A204.1 (cell line): Measurements from ENCODE around the gene ETV3.

Experiments
- FAIRE-seq: peaks from 2 replicates; lab custom pipeline; 2012; peaks lifted over from hg19 to GRCh38; lab: Jason Lieb, UNC

Gene ETV3

DNA sequence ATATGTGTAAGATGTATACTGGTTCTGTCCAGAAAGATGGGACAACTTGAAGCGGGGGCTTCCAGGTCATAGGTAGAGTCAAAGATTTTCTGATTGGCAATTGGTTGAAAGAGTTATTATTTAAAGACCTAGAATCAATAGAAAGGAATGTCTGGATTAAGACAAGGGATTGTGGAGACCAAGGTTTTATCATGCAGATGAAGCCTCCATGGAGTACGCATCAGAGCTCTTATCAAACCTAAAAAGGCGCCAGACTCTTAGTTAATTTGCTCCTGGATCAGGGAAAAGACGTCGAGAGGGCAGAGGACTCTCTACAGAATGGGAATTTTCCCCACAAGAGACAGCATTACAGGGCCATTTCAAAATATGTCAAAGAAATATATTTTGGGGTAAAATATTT is 23.7 kb upstream of the ETV3 start:
- FAIRE-seq = no peak

DNA sequence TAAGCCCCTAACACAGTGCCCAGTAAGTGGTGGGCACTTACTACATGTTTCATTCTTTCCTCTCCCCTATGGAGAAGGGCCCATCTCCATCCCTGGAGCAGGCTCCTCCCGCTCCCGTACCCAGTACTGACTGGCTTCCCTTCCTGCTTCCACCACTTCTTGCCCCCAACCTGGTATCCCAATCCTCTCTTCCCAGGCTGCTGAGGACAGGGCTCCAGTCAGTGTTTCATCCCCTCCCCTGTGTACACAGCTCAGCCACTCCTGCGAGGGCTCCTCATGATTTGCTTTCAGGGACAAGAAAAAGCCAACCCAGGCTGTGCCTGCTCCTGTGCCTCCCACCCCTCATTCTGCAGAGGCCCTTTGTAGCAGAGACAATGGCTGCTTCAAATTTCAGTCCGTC is 20.8 kb upstream of the ETV3 start:
- FAIRE-seq = no peak

DNA sequence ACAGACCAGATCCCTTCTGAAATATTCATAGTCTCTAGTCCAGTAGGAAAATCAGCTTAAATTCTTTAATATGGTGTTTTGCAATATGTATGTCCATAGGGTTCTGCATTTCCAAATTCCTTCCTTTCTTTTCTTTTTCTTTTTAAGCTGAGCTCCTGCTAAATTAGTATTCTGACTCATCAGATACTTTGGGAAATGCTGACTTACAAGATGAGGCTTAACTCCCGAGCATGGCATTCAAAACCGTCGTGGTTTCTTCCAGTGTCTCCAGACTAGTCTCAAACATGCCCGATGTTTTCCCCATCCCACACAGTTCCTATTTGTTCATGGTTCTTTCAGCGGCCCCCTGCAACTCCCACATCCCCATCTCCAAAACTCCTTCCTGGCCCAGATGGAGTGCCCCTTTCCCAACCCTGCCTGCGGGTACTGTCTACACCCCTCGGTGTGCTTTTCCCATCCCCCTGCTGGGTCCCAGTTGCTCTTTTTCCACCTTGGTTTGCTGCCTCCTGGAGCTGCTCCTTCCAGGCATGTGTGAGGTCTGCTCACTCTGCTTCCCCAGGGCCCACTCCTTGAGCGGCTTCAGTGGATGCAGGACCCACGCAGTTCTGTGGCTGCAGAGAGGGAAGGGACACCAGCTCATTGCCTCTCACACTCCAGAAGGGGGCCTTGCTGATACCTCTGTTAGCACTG is 19.5 kb upstream of the ETV3 start:
- FAIRE-seq = no peak

DNA sequence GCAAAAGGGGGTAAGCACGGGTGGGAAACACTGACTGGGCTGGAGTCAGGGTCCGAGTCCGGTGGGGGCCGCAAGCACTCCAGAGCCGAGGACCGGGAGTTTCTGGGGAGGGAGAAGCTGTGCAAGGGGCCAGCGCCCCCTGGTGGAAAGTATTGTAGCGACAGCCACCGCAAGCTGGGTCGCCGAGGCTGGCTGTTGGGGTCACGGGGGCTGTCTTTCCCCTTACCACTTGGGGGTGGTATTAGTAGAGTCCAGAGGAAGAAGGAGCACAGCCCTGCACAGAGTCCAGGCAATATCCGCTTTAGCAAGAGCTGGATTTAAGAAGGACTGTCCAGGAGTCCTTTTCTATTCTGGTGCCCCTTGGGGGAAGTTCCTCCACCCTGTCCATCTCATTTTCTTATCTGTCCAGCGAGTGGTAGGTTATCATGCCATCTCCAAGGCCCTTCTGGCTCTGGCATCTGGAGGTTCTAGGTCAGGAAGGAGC is 17.9 kb upstream of the ETV3 start:
- FAIRE-seq = no peak

DNA sequence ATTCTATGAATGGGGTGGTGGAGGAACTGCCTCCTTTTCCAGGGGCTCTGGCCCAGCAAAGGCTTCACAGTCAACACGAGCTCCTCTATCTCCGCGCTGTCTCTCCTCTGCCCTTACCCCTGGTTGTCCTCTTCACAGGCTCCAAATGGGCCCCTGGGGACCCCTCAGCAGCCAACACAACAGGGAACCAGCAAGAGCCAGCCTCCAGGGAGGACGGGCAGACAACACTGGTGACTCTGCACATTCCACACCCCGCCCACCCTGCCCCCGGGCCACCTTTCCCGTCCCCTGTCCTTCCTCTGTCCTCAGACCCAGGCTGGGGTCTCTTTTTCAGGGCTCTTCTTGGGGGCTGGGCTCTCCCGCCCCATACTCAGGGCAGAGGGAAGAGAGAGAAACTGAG is 17.5 kb upstream of the ETV3 start:
- no peak for FAIRE-seq

DNA sequence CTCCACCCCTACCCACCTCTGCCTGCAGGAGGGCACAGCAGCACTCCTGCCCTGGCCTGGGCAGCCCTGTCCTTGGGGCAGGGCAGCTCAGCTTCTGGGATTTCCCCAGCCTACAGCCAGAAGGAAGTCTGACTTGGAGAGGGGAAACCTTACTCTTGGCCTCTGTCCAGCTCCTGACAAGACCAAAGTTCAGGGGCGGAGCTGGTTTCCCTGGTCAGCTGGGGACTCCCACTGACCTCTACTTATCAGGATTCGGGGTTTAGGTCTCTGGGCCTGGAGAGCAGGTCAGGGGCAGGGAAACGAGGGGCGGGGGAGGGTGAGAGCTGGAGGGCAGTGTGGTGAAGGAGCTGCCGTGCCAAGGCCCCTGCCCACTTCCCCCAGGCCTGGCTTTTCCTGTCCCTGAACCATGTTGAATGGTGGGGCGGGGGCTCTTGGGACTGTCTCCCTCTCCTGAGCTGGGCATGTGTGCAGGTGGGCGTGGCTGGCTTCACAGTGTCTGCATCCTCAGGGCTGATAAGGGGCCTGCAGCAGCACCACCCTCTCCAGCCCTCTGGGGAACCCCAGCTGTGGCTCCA is 16.8 kb upstream of the ETV3 start:
- no peak for FAIRE-seq

DNA sequence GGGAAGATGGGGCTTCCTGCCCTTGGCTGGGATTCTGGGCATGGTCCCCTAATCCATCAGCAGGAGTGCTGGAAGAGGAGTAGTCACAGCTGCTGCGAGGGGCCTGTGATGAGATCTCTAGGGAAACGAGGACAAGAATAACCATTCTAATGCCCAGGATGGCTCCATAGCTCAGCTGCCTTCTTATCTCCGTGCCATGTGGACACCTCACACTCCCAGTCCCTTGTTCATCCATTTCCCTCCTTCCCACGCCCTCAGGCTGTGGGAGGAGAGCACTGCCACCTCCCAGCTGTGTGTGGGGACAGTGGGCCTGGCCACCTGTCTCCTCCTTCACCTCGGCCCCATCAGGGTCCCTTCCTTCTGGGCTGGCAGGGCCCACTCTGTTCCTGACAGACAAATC is 16.1 kb upstream of the ETV3 start:
- FAIRE-seq = no peak

DNA sequence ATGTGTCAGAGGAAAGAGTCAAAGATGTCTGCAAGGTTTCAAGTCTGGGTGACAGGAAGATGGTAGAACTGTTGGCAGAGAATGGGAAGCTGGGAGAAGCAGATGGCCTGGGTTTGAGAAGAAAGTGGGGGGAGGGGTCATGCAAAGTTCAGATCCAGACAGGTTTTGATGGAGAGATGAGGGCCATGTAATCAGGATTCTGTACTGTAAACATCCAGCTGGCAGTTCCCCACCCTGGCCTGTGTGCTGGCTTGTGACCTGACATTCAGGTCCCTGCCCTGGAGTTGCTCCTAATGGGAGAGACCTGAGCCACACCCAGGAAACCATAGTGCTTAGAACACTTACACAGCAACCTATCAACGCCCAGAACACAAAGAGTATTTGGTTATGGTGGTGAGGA is 15.6 kb upstream of the ETV3 start:
- no peak for FAIRE-seq

DNA sequence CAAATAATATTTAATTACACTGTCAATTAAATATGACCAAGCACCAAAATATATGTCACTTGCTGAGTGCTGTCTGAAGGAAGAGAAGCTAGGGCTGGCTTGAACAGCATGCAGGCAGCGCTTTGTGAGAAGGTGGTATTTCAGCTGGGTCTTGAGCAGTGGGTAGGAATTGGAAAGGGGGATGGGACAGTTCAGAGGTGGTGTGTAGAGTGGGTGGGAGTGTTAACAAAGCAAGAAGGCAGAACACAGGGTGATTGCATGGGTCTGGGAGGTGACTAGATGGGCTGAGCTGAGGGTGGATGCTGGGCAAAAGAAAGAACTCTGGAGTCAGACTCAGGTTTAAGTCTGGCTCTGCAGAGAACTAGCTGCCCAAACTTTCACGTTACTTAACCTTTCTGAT is 14.3 kb upstream of the ETV3 start:
- FAIRE-seq = no peak

DNA sequence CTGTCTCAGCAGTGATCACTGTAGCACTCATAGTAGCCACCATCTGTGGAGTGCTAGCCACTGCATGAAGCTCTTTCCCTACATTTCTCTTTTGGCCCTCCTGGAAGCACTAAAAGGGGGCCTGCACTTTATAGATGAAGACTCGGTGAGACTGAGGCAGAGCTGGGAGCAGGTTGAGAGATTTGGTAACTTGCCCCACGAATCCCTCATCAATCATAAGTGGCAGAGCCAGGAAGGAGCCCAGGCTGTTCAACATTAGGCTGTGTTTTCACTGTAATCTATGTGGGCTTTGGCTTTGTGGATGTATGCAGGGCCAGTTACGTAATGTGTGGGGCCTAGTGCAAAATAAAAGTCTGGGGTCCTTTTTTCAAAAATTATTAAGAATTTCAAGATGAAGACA is 13.3 kb upstream of the ETV3 start:
- no peak for FAIRE-seq

DNA sequence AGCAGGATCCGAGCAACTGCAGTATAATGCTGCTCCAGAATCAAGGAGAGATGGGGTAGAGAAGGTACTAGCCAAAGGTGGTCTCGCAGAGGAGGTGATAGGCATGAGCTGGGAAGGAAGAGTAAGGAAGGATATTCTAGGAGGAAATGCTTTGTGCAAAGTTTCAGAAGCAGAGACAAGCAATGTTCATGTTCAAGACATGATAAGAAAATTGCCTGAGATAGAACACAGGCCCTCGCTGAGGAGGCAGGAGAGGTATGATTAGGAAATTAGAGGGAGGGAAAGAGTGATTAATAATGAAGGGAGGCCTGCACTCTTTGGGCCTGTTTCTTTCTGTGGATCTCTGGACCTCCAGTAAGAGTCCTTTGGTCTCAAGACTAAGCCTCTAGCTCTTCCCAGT is 12.9 kb upstream of the ETV3 start:
- no peak for FAIRE-seq

DNA sequence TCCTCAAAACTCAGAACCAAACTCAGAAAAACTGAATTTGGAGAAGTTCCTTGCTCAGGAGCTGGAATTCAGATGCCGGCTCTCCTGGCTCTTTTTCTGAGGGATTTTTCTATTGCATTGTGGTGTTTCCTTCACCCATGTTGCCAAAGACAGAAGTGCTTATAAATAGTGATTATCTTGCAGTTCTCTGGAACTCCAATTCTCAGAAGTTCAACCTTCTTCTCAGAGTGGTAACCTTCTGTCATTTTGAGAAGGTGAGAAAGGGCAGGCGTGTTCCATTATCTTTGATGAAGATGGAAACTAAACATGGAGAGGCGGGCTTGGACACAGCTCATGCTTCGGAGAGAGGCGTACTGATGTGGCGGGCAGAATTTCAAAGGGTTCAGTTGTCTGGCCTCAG is 12.4 kb upstream of the ETV3 start:
- FAIRE-seq = no peak

DNA sequence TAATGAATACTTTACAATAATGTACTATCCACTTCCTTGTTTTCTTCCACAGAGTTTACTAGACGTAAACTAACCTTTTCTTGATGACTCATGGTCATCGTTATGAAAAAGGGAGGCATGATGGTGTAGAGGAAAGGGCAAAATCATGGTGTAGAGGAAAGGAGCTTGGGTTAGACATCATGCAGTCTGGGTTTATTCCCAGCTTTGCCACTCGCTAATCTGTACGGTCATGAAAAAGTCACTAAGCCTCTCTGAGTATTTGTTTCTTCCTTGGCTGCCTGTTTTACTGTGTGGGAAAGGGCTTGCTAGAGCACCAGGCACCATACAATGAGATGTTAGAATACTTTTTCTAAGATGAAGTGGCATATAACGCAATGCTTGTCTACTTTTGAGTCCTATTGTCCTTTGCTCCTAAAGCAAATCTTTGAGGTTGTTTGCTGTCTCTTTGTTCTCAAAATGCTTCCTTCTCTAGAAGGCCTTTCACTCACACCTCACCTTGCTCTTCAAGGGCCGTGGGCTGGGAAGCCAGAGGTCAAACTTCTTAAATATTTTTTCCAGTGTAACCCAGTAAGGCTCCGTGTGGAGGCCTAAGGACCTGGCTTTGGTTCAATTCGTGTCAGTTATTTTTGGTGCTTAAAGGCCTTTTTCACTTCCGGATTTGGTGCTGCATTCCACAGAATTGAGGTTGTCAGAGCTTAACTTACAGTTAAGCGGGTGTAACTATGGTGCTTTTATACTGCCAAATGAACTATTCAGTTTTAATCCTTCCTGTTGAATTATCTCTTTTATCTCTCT is 9.9 kb upstream of the ETV3 start:
- FAIRE-seq = no peak

DNA sequence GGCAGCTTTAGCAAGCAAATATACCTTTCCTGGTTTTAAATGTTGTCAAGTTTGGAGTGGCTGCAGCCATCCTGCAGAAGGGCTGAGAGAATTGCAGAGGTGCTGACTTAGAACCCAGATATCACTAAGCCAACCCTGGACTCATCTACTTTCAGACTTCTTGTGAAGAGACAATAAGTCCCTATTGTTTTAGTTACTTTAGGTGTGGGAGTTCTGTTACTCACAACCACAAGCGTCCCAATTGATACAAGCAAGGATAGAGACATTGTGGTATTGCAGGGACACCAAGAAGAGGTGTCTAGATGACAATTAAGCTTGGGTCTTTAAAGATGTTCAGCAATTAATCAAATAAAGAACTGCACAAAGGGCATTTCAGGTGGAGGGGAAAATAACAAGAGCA is 8.8 kb upstream of the ETV3 start:
- no peak for FAIRE-seq

DNA sequence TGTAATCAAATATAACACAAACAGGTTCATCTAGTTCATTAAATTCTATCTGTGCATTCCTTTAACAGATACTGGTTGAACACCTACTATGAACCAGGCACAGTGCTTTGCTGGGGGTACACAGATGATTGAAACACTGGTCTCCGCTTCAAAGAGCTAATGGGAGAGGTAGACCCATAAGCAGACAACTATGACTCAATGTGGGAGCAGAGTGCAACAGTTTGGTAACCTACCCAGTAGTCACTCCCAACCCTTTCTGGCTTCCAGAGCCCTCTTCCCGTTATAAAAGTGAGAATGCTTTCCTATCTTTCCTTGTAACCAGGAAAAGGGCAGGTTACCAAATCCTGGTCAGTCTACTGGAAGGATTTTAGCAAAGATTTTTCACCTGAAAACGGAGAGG is 8.0 kb upstream of the ETV3 start:
- no peak for FAIRE-seq

DNA sequence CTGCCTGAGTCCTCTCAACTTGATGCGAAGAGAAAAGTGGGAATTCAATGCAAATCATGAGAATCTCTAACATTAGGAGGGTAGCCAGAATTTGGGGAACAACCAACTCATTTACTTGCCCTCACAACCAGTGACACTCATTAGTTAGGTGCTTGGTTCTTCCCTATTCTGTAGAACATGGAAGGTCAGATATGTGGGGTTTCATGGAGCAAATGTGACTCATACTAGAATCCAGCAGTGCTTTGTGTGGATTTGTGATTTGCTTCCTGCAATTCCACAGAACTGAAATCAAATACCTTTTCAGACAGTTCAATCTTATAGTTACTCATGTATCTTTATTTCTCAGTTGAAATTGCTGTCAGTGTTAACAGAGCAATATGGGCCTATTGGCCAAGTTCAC is 6.9 kb upstream of the ETV3 start:
- no peak for FAIRE-seq

DNA sequence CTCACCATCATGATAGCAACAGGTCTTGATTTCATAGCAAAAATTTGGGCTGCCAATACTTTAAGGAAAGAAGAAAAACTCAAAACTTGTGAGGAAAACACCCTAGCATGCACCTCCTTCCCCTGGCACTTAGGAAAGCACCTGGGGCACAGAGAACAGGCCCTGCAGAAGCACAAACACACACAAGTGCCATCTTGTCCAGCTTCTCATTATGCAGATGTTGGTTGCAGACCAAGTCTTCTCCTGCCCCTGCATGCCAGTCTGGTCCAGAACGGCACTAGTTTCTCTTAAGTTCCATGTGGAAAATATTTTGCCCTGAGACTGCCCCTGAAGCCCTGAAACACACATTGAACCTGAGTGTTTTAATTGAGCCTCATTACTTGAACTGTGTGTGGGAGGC is 6.3 kb upstream of the ETV3 start:
- FAIRE-seq = no peak

DNA sequence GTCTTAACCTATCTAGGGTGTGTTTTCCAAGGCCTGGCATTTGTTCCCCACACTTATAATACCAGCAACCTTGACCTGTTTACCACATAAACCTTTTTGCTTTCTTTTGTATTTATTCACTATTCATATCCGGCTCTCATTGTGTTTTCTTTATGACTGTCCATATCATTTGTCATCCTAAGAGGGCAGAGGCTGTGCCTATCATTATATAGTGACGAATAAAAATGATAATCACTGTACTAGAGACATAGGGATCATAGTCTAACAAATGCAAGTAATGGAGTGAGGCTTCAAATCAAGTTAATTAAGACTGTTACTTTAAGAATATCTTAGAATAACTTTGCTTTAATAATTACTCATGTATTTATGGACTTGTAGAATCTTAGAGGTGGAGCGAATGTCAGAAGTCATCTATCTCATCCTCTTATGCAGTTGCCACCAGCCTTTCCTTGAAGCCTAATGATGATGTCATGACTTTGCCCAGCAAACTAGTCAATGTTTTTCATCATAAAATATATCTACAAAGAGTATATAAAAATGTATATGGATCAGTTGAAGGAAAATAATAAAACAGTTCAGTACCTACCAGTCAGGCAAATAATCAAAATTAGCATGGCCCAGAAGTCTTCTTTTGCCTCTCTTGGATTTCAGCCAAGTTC is 4.7 kb upstream of the ETV3 start:
- FAIRE-seq = no peak

DNA sequence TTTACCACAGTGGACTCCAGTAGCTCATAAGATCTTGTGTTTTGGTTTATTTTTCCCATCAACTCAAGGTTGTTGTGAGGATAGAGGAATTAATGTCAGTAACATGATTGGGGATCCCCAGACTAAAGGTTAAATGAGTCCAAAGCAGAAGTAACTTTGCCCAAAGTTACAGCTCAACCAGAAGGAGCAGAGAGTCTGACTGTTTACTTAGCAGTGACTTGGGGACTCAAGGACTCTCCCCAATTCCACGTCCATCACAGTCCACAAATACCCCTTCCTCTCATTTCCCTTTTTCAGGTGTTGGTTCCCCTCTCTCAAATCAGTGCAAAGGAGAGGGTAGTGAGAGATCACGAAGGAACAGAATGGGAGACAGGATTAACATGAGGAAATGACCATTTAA is 4.0 kb upstream of the ETV3 start:
- FAIRE-seq = no peak

DNA sequence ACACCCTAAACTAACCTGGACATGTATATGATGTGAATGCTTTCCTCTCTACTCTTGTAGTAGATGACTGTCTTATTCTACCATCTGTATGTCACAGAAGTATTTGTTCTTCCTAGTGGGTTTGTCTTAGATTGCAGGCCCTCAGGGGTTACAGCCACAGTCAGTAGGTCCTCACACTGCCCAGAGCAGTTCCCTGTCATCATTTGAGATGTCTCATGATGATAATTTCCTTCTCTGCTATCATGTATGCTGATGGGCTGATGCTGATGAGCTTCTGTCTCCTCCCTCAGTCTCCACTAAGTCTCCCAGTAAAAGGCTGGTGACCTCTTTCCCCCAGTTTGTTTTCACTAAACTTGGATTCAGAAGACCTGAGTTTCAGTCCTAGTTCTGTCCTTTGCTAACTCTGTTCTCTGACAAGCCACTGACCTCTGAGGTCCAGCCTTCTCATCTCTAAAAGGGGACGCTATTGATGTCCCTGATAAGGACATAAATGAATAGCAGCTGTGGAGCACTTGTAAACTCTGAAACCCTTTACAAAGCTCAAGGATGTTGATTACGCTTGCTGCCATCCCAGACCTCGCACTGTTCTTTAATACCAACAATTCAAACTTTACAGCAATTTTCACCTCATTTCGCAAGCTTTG is 3.1 kb upstream of the ETV3 start:
- FAIRE-seq = no peak

DNA sequence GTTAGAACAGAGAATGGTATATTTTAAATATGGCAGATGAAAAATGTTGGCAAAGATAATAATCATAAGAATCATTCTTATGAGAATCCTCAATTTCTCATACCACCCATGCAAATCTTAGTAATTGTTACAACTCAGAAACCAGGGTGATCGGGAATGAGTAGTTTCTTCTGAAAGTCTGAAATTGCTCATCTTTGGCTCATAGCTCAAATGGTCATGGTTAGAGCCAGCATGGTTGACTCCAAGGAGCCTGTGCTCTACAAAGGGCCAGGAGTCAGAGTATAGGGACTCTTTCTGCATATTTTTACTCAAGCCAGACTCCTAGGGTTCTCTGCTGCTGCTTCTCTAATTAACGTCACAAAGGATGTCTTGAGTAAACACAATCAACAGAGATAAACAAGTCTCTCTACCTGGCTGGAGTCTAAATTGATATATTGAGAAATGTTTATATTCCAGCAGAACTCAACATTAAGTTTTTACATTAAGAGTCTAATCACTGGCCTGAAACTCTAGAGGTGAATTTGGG is 1.9 kb upstream of the ETV3 start:
- FAIRE-seq = no peak

DNA sequence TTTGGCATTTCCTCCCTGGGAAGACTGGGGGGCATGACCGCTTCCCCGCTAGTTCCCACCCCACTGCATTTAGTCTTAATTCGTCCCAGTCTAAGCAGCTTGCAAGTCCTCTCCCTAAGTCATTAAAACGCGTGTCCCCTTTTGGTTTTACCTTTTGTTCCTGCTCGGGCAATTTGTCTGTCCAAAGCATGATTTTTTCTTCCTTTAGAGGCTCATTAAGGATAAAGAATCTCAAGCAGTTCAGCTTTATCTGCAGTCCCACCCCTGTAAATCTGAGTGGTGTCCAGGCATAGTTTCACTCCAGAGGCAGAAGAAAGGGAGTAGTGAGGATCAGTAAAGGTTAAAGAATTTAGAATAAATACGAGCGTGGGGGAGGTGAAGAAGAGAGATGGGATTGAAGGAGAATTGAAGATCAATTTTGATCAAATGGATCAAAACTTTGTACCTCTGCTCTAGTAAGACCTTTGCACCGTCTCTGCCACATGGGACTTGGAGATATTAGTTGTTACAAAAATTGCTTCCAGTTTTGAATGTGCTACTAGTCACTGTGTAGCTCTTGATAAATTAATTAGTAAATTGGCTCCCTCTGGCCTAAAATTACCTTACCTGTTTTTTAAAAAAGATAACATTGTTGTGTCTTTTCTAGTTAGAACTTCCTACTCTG is 989 bp upstream of the ETV3 start:
- no peak for FAIRE-seq
